Thyroid gland (tissue), 4 donors: ENCODE results near the gene AGTPBP1.

ENCODE experiments used
- CTCF ChIP-seq, 6 experiments: fragments of 200-600 bp in 3 of 6; fragments of 450-650 bp in 3 of 6; sonication (generic) in 3 of 6; IDR thresholded peaks; one replicate each; pipeline ENCODE4 v1.5.1; 2016 to 2019; ENCODE audit warnings: antibody characterized with exemption in 6 of 6, mild to moderate bottlenecking in 2 of 6, inconsistent platforms in 1 of 6, moderate library complexity in 1 of 6
- POLR2A ChIP-seq, 2 donors: fragments of 450-650 bp; IDR thresholded peaks; one replicate each; pipeline ENCODE4 v1.6.1; 2017; ENCODE audit warnings: antibody characterized with exemption in 2 of 2, mild to moderate bottlenecking in 2 of 2, moderate library complexity in 1 of 2

DNA sequence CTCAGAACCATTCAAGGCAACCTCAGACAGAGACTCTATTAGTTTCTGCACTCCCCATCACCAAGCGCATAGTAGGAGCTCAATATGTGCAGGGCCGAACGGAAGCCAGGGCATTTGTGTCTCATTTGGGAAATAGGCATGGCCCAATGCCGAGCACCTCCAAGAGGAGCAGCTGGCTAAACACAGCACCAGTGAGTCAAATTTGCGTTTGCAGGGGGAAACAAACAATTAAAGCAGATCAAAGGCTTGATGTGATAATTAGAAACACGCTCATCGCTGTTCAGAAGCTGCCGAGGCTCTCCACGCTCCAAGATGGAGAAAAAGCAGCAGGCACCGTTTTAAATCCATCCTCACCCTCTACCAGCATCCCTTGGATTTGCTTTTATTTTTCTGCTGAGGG lies 225.3 kb downstream of the AGTPBP1 start:
- no peak for TF ChIP-seq CTCF (IDR thresholded peaks at IDR 0.05)
- no peak for TF ChIP-seq POLR2A (IDR thresholded peaks at IDR 0.05)
